Uterus (tissue), 2 donors: ENCODE results near the gene NECTIN1.

Experiments used
- CTCF ChIP-seq, 4 experiments: fragments of 200-600 bp in 2 of 4; fragments of 450-650 bp in 2 of 4; sonication (generic) in 2 of 4; IDR thresholded peaks; one replicate each; pipeline ENCODE4 v1.5.1; 2016 to 2019; ENCODE audit warnings: antibody characterized with exemption in 4 of 4, mild to moderate bottlenecking in 2 of 4, moderate library complexity in 1 of 4
- POLR2A ChIP-seq, 2 donors: fragments of 450-650 bp; IDR thresholded peaks; one replicate each; pipeline ENCODE4 v1.6.1; 2016; ENCODE audit warnings: antibody characterized with exemption in 2 of 2, mild to moderate bottlenecking in 1 of 2, moderate library complexity in 1 of 2

GRCh38 chr11:119704849-119705248, 24.2 kb downstream of the NECTIN1 start:
- TF ChIP-seq POLR2A (IDR thresholded peaks at IDR 0.05): no peak
- no peak for TF ChIP-seq CTCF (IDR thresholded peaks at IDR 0.05)
